Upper lobe of left lung (tissue), 6 donors: ENCODE measurements around the gene PIM3. TPM values are rescaled to one million over a fixed set of nuclear protein-coding genes. Genes with fewer than 3 reads are reported as not detected.
A peak's percentile ranks its signal among the peaks of the same experiment; 100 is the strongest.

ENCODE experiments used
- ATAC-seq, 2 donors: fragments of 200-7000 bp; cut with Tn5 transposase; one replicate each; pipeline ENCODE4 v1.9.1; 2022; ENCODE audit warnings: mild to moderate bottlenecking in 2 of 2, moderate library complexity in 2 of 2; ENCODE audit not compliant: low FRiP score in 2 of 2
- DNase-seq, 2 donors: peaks; one replicate each; pipeline ENCODE4 v3.0.0-alpha.2; 2019 to 2020
- H3K27ac ChIP-seq, 4 donors: fragments of 200-600 bp; sonication (generic); one replicate each; pipeline ENCODE4 v1.5.1; 2016 to 2019
- H3K27me3 ChIP-seq, 4 donors: fragments of 200-600 bp; sonication (generic); one replicate each; pipeline ENCODE4 v1.5.1; 2017 to 2019
- H3K36me3 ChIP-seq, 4 donors: fragments of 200-600 bp; sonication (generic); one replicate each; pipeline ENCODE4 v1.5.1; 2016 to 2019
- H3K4me1 ChIP-seq, 4 donors: fragments of 200-600 bp; sonication (generic); one replicate each; pipeline ENCODE4 v1.5.1; 2018 to 2019
- H3K4me3 ChIP-seq, 4 donors: fragments of 200-600 bp; sonication (generic); one replicate each; pipeline ENCODE4 v1.5.1; 2017 to 2019; ENCODE audit warnings: mild to moderate bottlenecking in 2 of 4, moderate library complexity in 1 of 4
- H3K9me3 ChIP-seq, 4 donors: fragments of 200-600 bp; sonication (generic); one replicate each; pipeline ENCODE4 v1.5.1; 2018 to 2019
- EP300 ChIP-seq, 4 donors: sonication (generic); formaldehyde crosslinking; IDR thresholded peaks; one replicate each; pipeline ENCODE4 v1.5.1; 2017; ENCODE audit warnings: antibody characterized with exemption in 4 of 4, control low read depth in 2 of 4
- POLR2A ChIP-seq, 4 donors: fragments of 450-650 bp; IDR thresholded peaks; one replicate each; pipeline ENCODE4 v1.5.1; 2016 to 2017; ENCODE audit warnings: antibody characterized with exemption in 4 of 4, mild to moderate bottlenecking in 2 of 4
- POLR2AphosphoS5 ChIP-seq, 2 donors: sonication (generic); formaldehyde crosslinking; IDR thresholded peaks; one replicate each; pipeline ENCODE4 v1.5.1; 2017; ENCODE audit warnings: antibody characterized with exemption in 2 of 2
- WGBS, 2 donors: methylation state at CpG; one replicate each; pipeline ENCODE4 v1.1.5; 2017 to 2018; 5-methylcytosine and 5-hydroxymethylcytosine counted together
- total RNA-seq, 6 donors: library from RNA; depleted of rRNA in 4 of 6; stranded (reverse); fragments of >200 nt in 4 of 6; gene quantifications; one replicate each; pipeline versions ENCODE4 v1.1.0 to v1.2.1, GENCODE V29; 2016 to 2021
- TF ChIP-seq, protein P1 (sequence below), 6 experiments: fragments of 450-650 bp in 4 of 6; fragments of 200-600 bp in 2 of 6; sonication (generic) in 2 of 6; IDR thresholded peaks; one replicate each; pipeline ENCODE4 v1.5.1; 2016 to 2019; ENCODE audit warnings: antibody characterized with exemption in 6 of 6
- donor health status: DM: no; HTN: no; CAD: no; lungs with moderate emphysema.
- donor health status: DM: no; HTN: yes; CAD: no; lungs with severe emphysema.

The PIM3 gene
- total RNA-seq, 6 donors from 2014 or later = 131 to 246 (median 156) TPM

DNA sequence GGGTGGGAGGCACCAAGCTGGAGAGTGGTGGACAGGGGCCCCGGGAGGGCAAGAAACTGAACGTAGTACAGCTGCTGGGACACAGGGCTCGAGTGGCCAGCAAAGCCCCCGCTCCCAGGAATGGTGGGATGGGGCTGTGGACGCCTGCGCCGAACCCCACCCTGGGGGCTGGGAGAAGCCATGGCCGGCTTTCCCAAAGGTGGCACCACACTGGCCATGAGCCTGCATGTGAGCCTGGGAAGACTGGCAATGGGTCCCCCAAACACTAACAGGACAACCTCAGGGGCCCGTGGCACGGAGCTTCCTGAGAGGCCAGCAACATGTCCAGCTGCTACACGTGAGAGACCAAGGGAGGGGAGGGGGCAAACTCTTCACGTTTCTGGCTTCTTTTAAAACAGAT is 46.3 kb upstream of the PIM3 start:
- H3K9me3 ChIP-seq = no peaks in the 10 kb centered on the region

DNA sequence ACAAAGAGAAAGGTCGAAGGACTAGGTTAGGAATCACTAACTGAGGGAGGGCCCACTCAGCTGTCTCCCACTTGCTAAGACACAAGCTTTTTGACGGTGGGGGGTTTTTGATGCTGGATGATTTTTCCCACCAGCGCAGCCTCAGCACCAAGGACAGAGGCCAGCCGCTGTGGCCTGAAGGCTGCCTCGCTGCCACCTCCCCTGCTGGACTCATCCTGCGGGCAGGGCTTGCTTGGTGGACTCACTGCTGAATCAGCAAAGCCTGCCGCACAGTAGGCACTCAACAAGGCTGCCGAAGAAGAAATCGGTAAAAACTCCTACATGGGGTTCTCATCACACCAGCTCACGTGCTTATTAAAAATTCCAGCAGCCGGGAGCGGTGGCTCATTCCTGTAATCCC is 45.0 kb upstream of the PIM3 start:
- H3K4me1 ChIP-seq = peaks cover 17 to 32% (median 19%) of the 10 kb centered on the region in 4 donors
- ATAC-seq (no peak), DNase-seq (no peak)
- no peak overlapping the region for H3K27ac ChIP-seq
- H3K9me3 ChIP-seq = no peaks in the 10 kb centered on the region
- WGBS, 2 donors = 92 to 97% methylated on average over 12 of the region's 12 CpGs
- no peak for TF ChIP-seq POLR2AphosphoS5 (IDR thresholded peaks at IDR 0.05)
- TF ChIP-seq EP300 (IDR thresholded peaks at IDR 0.05) = no peak
- TF ChIP-seq POLR2A (IDR thresholded peaks at IDR 0.05) = no peak
- H3K27me3 ChIP-seq = no peaks in the 10 kb centered on the region
- H3K4me3 ChIP-seq = no peak overlapping the region
- H3K36me3 ChIP-seq = peaks cover 0 to 32% (median 22%) of the 10 kb centered on the region in 4 donors

More for the DNA sequence above, 46.3 kb upstream of the PIM3 start:
- no peak for TF ChIP-seq POLR2AphosphoS5 (IDR thresholded peaks at IDR 0.05)
- no peak for TF ChIP-seq EP300 (IDR thresholded peaks at IDR 0.05)
- no peak for TF ChIP-seq POLR2A (IDR thresholded peaks at IDR 0.05)
- ATAC-seq (no peak), DNase-seq (peak in 1 of 2 donors; percentile 54)
- H3K4me3 ChIP-seq = no peak overlapping the region
- peaks cover 13 to 23% (median 15%) of the 10 kb centered on the region in 4 donors for H3K4me1 ChIP-seq
- H3K36me3 ChIP-seq = peaks cover 0 to 40% (median 25%) of the 10 kb centered on the region in 4 donors
- H3K27me3 ChIP-seq = no peaks in the 10 kb centered on the region
- 89 to 94% methylated on average over 11 to 12 of the region's 12 CpGs for WGBS, 2 donors
- H3K27ac ChIP-seq = no peak overlapping the region

DNA sequence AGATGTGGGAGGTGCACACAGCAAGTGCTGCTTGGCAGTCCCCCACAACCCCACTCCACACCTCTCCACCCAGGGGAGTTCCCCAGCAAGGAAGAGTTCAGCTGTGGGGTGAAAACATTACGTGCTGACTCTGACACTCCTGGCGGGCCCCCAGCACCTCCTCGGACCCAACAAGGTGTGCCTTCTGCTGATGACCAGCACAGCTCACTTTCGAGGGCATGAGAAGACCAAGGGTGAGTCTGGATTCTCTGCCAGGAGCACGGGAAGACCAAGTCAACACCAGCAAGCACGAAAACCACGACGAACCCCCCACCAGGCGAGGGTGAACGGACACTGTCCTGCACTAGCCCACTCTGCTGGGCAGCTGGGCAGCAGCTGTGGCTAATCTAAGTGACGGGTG is 43.7 kb upstream of the PIM3 start:
- H3K27ac ChIP-seq = no peak overlapping the region
- peaks cover 17 to 32% (median 19%) of the 10 kb centered on the region in 4 donors for H3K4me1 ChIP-seq
- DNase-seq = no peak
- H3K27me3 ChIP-seq = no peaks in the 10 kb centered on the region
- peaks cover 0 to 39% (median 28%) of the 10 kb centered on the region in 4 donors for H3K36me3 ChIP-seq
- 84 to 89% methylated on average over 7 to 11 of the region's 11 CpGs for WGBS, 2 donors
- H3K4me3 ChIP-seq = peak overlapping the region in 1 of 4 donors; percentile 89
- no peaks in the 10 kb centered on the region for H3K9me3 ChIP-seq
- TF ChIP-seq EP300 (IDR thresholded peaks at IDR 0.05) = no peak
- no peak for TF ChIP-seq POLR2A (IDR thresholded peaks at IDR 0.05)
- TF ChIP-seq, protein P1, sequence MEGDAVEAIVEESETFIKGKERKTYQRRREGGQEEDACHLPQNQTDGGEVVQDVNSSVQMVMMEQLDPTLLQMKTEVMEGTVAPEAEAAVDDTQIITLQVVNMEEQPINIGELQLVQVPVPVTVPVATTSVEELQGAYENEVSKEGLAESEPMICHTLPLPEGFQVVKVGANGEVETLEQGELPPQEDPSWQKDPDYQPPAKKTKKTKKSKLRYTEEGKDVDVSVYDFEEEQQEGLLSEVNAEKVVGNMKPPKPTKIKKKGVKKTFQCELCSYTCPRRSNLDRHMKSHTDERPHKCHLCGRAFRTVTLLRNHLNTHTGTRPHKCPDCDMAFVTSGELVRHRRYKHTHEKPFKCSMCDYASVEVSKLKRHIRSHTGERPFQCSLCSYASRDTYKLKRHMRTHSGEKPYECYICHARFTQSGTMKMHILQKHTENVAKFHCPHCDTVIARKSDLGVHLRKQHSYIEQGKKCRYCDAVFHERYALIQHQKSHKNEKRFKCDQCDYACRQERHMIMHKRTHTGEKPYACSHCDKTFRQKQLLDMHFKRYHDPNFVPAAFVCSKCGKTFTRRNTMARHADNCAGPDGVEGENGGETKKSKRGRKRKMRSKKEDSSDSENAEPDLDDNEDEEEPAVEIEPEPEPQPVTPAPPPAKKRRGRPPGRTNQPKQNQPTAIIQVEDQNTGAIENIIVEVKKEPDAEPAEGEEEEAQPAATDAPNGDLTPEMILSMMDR (IDR thresholded peaks at IDR 0.05) = no peak
- TF ChIP-seq POLR2AphosphoS5 (IDR thresholded peaks at IDR 0.05) = no peak
- ATAC-seq = no peak

DNA sequence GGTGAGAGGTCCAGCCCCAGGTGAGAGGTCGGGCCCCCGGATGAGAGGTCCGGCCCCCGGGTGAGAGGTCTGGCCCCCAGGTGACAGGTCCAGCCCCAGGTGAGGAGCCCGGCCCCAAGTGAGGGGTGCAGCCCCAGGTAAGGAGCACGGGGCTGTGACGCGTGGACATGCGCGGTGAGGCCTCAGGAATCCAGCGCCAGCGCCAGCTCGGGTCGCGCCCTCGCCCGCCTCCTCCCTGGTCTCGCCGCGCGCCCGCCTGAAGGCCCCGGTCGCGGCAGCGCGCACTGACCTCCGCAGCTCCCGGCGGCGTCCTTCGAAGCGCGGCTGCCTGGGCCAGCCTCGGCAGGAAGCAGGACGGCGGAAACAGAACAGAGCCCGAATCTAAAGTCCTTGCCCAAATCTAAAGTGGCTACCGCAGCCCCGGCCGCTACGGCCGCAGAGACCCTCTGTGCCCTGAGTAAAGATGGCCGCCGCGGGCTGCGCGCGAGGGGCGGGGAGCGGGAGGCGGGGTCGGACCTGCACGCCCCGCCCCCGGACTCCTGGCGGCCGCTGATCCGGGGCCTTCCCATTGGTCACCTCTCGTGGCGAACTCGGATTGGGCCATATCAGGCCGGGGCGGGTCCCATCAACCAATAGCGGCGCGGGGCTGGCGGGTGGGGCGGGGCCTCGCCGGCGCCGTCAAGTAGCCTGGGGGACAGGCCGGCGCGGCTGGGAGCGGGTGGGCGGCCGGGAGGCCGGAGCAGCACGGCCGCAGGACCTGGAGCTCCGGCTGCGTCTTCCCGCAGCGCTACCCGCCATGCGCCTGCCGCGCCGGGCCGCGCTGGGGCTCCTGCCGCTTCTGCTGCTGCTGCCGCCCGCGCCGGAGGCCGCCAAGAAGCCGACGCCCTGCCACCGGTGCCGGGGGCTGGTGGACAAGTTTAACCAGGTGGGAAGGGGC is 42.3 kb upstream of the PIM3 start, which contains the start of the genes ALG12 and CRELD2:
Gene ALG12, minus strand, starts transcription at position 465 of the 937 bp plus-strand sequence. CDS start 4,673 bp downstream, outside the sequence.
Gene CRELD2, plus strand, starts transcription at position 661 of the 937 bp plus-strand sequence. Its CDS starts 136 bp downstream, at position 797.
- H3K9me3 ChIP-seq = no peaks in the 10 kb centered on the region
- H3K27me3 ChIP-seq = no peaks in the 10 kb centered on the region
- DNase-seq (peak; percentile 98 to 99), ATAC-seq (peak; percentile 97 to 98)
- peak within 1 kb of the TSS; percentile 80 to 93 (median 90) for H3K4me3 ChIP-seq
- no peak for TF ChIP-seq EP300 (IDR thresholded peaks at IDR 0.05)
- TF ChIP-seq, protein P1 (IDR thresholded peaks at IDR 0.05) = peak in 3 of 6 experiments; percentile 10 to 28 (median 15)
- TF ChIP-seq POLR2A (IDR thresholded peaks at IDR 0.05) = peak in 3 of 4 donors; percentile 64 to 88 (median 78)
- TF ChIP-seq POLR2AphosphoS5 (IDR thresholded peaks at IDR 0.05) = peak; percentile 65 to 69
- WGBS, 2 donors = 0 to 1% methylated on average over 2 to 65 of the region's 103 CpGs
- peak within 1 kb of the TSS; percentile 91 to 97 (median 94) for H3K27ac ChIP-seq
- H3K36me3 ChIP-seq = peaks cover 0 to 27% (median 21%) of the 10 kb centered on the region in 4 donors
- H3K4me1 ChIP-seq = peaks cover 17 to 32% (median 19%) of the 10 kb centered on the region in 4 donors

DNA sequence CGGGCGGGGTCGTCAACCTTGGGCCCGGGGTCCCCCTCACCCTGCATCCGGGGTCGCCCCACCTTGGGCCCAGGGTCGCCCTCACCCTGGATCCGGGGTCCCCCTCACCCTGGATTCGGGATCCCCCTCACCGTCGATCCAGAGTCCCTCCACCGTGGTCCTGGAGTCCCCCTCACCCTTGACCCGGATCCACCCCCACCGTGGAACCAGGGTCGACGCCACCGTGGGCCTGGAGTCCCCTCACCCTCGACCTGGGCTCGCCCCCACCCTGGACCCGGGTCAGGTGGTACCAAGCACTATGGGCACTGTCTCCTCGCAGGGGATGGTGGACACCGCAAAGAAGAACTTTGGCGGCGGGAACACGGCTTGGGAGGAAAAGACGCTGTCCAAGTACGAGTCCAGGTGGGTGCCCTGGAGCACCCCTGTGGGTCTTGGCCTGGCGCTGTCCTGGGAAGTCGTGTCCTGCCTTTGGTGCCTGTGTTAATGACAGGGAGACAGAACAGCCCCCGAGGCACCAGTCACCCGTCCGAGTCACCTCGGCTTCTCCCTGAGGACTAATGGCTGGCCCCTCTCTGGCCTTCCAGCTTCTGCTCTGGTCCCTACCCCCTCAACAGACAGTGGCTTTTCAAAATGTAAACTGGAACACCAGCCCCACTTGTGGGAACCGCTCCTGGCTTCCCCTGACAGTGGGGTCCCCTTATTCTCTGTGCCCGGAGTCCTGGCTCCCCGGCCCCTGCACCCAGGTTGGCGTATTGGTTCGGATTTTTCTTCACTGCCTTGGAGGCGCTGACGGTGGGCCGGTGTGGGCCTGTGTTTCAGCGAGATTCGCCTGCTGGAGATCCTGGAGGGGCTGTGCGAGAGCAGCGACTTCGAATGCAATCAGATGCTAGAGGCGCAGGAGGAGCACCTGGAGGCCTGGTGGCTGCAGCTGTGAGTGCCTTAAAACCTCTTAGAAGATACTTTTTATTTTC is 41.4 kb upstream of the PIM3 start:
- 49 to 86% methylated on average over 18 to 41 of the region's 47 CpGs for WGBS, 2 donors
- H3K27me3 ChIP-seq = no peaks in the 10 kb centered on the region
- TF ChIP-seq POLR2AphosphoS5 (IDR thresholded peaks at IDR 0.05) (no peak), POLR2A (IDR thresholded peaks at IDR 0.05) (no peak), EP300 (IDR thresholded peaks at IDR 0.05) (no peak)
- TF ChIP-seq, protein P1 (IDR thresholded peaks at IDR 0.05) = no peak
- peaks cover 0 to 31% (median 19%) of the 10 kb centered on the region in 4 donors for H3K36me3 ChIP-seq
- H3K4me1 ChIP-seq = peaks cover 17 to 32% (median 19%) of the 10 kb centered on the region in 4 donors
- DNase-seq = peak in 1 of 2 donors; percentile 47
- peak overlapping the region; percentile 80 to 93 (median 90) for H3K4me3 ChIP-seq
- ATAC-seq = no peak
- H3K27ac ChIP-seq = peak overlapping the region; percentile 91 to 97 (median 94)
- H3K9me3 ChIP-seq = no peaks in the 10 kb centered on the region
